ENCODE data around the gene GPC6. TPM values are rescaled to one million over a fixed set of nuclear protein-coding genes. Genes with fewer than 3 reads are reported as not detected.

The GPC6 gene
- total RNA-seq, 1 experiment from 2014 or later: not detected

GRCh38 chr13:93635616-93636032 lies 409.0 kb downstream of the GPC6 start:
- H3K36me3 Mint-ChIP-seq (ENCODE audit: insufficient read depth, unreplicated experiment): no peaks in the 10 kb centered on the region
- DNase-seq: no peak
- no peaks in the 10 kb centered on the region for H3K4me1 Mint-ChIP-seq (ENCODE audit: low read depth, unreplicated experiment)
- CTCF ChIA-PET: no interaction called here
- no peaks in the 10 kb centered on the region for H3K9me3 Mint-ChIP-seq (ENCODE audit: low read depth, unreplicated experiment)
- H3K27me3 Mint-ChIP-seq (ENCODE audit: unreplicated experiment): no peaks in the 10 kb centered on the region
- no peak overlapping the region for H3K27ac Mint-ChIP-seq (ENCODE audit: unreplicated experiment)
- no peak overlapping the region for H3K4me3 Mint-ChIP-seq (ENCODE audit: low read depth, unreplicated experiment)
- no TSS peak for BruUV-seq (replicated peaks)
- intact Hi-C loops (cut with micrococcal nuclease; ENCODE audit: unreplicated experiment): no loop called here
- no peak for TF ChIP-seq CTCF (IDR thresholded peaks at IDR 0.05; ENCODE audit: unreplicated experiment)

- H3K4me3 Mint-ChIP-seq (ENCODE audit: low read depth, unreplicated experiment): no peak overlapping the region
- H3K27me3 Mint-ChIP-seq (ENCODE audit: unreplicated experiment): no peaks in the 10 kb centered on the region
- intact Hi-C loops (cut with micrococcal nuclease; ENCODE audit: unreplicated experiment): no loop called here
- CTCF ChIA-PET: no interaction called here
- BruUV-seq (replicated peaks): no TSS peak
- TF ChIP-seq CTCF (IDR thresholded peaks at IDR 0.05; ENCODE audit: unreplicated experiment): no peak
- no peak overlapping the region for H3K27ac Mint-ChIP-seq (ENCODE audit: unreplicated experiment)
- no peak for DNase-seq
- no peaks in the 10 kb centered on the region for H3K36me3 Mint-ChIP-seq (ENCODE audit: insufficient read depth, unreplicated experiment)
- no peaks in the 10 kb centered on the region for H3K9me3 Mint-ChIP-seq (ENCODE audit: low read depth, unreplicated experiment)
- no peaks in the 10 kb centered on the region for H3K4me1 Mint-ChIP-seq (ENCODE audit: low read depth, unreplicated experiment)
Observed at GRCh38 chr13:93637852-93638251, 411.2 kb downstream of the GPC6 start.

GRCh38 chr13:93640452-93640851 lies 413.8 kb downstream of the GPC6 start:
- no peak for DNase-seq
- Mint-ChIP-seq H3K36me3 (ENCODE audit: insufficient read depth, unreplicated experiment) (no peaks in the 10 kb centered on the region), H3K27me3 (ENCODE audit: unreplicated experiment) (no peaks in the 10 kb centered on the region), H3K27ac (ENCODE audit: unreplicated experiment) (no peak overlapping the region), H3K9me3 (ENCODE audit: low read depth, unreplicated experiment) (no peaks in the 10 kb centered on the region), H3K4me3 (ENCODE audit: low read depth, unreplicated experiment) (no peak overlapping the region), H3K4me1 (ENCODE audit: low read depth, unreplicated experiment) (no peaks in the 10 kb centered on the region)
- CTCF ChIA-PET: no interaction called here
- BruUV-seq (replicated peaks): no TSS peak
- intact Hi-C loops (cut with micrococcal nuclease; ENCODE audit: unreplicated experiment): no loop called here
- TF ChIP-seq CTCF (IDR thresholded peaks at IDR 0.05; ENCODE audit: unreplicated experiment): no peak

GRCh38 chr13:93646245-93646644 lies 419.6 kb downstream of the GPC6 start:
- no peaks in the 10 kb centered on the region for H3K27me3 Mint-ChIP-seq (ENCODE audit: unreplicated experiment)
- CTCF ChIA-PET: no interaction called here
- intact Hi-C loops (cut with micrococcal nuclease; ENCODE audit: unreplicated experiment): no loop called here
- no peaks in the 10 kb centered on the region for H3K4me1 Mint-ChIP-seq (ENCODE audit: low read depth, unreplicated experiment)
- no peak for TF ChIP-seq CTCF (IDR thresholded peaks at IDR 0.05; ENCODE audit: unreplicated experiment)
- H3K4me3 Mint-ChIP-seq (ENCODE audit: low read depth, unreplicated experiment): no peak overlapping the region
- no TSS peak for BruUV-seq (replicated peaks)
- no peaks in the 10 kb centered on the region for H3K36me3 Mint-ChIP-seq (ENCODE audit: insufficient read depth, unreplicated experiment)
- H3K27ac Mint-ChIP-seq (ENCODE audit: unreplicated experiment): no peak overlapping the region
- H3K9me3 Mint-ChIP-seq (ENCODE audit: low read depth, unreplicated experiment): no peaks in the 10 kb centered on the region
- DNase-seq: no peak

GRCh38 chr13:93649496-93649895 lies 422.9 kb downstream of the GPC6 start:
- no TSS peak for BruUV-seq (replicated peaks)
- CTCF ChIA-PET: no interaction called here
- intact Hi-C loops (cut with micrococcal nuclease; ENCODE audit: unreplicated experiment): no loop called here

More at GRCh38 chr13:93649496-93649895, 422.9 kb downstream of the GPC6 start:
- H3K27ac Mint-ChIP-seq (ENCODE audit: unreplicated experiment): no peak overlapping the region
- H3K4me3 Mint-ChIP-seq (ENCODE audit: low read depth, unreplicated experiment): no peak overlapping the region
- TF ChIP-seq CTCF (IDR thresholded peaks at IDR 0.05; ENCODE audit: unreplicated experiment): no peak
- no peaks in the 10 kb centered on the region for H3K9me3 Mint-ChIP-seq (ENCODE audit: low read depth, unreplicated experiment)
- no peaks in the 10 kb centered on the region for H3K36me3 Mint-ChIP-seq (ENCODE audit: insufficient read depth, unreplicated experiment)
- no peaks in the 10 kb centered on the region for H3K27me3 Mint-ChIP-seq (ENCODE audit: unreplicated experiment)
- no peaks in the 10 kb centered on the region for H3K4me1 Mint-ChIP-seq (ENCODE audit: low read depth, unreplicated experiment)
- no peak for DNase-seq

All from Calu3 (cell line).